H9 (cell line): Measurements from ENCODE around the gene IGFL4. TPM values are rescaled to one million over a fixed set of nuclear protein-coding genes. Genes with fewer than 3 reads are reported as not detected.
"Not testable (repeated sequence)": the region's sequence is repeated elsewhere in the genome, so short reads cannot be mapped to it uniquely, and the experiment has no call there.

Source experiments
- DNase-seq: peaks from one replicate; pipeline ENCODE4 v3.0.0-alpha.2; 2017
- H2AFZ ChIP-seq: one replicate; pipeline ENCODE4 v1.6.1; 2013; ENCODE audit warnings: mild to moderate bottlenecking, low read length, control low read depth, moderate library complexity
- H2AK5ac ChIP-seq: 2 replicates; pipeline ENCODE4 v1.6.1; 2013; ENCODE audit warnings: low read length, control low read depth, mixed read lengths; ENCODE audit not compliant: insufficient read length
- H2BK120ac ChIP-seq: one replicate; pipeline ENCODE4 v1.6.1; 2013; ENCODE audit warnings: low read depth, mild to moderate bottlenecking, low read length, control low read depth, inconsistent platforms; ENCODE audit not compliant: poor library complexity, severe bottlenecking
- H2BK12ac ChIP-seq: 2 replicates; pipeline ENCODE4 v1.6.1; 2013; ENCODE audit warnings: low read length, control low read depth, mixed read lengths, low read depth; ENCODE audit not compliant: insufficient read length
- H2BK15ac ChIP-seq: 2 replicates; pipeline ENCODE4 v1.6.1; 2013; ENCODE audit warnings: low read depth, low read length, control low read depth
- H2BK20ac ChIP-seq: one replicate; pipeline ENCODE4 v1.6.1; 2013; ENCODE audit warnings: low read depth, mild to moderate bottlenecking, low read length, control low read depth, inconsistent platforms; ENCODE audit not compliant: poor library complexity, severe bottlenecking
- H2BK5ac ChIP-seq: 2 replicates; pipeline ENCODE4 v1.6.1; 2013; ENCODE audit warnings: low read length, control low read depth, mixed read lengths; ENCODE audit not compliant: insufficient read length
- H3K14ac ChIP-seq: 2 replicates; pipeline ENCODE4 v1.6.1; 2013; ENCODE audit warnings: low read length, control low read depth; ENCODE audit not compliant: insufficient read depth
- H3K18ac ChIP-seq: 2 replicates; pipeline ENCODE4 v1.6.1; 2013; ENCODE audit warnings: low read depth, mild to moderate bottlenecking, mixed read lengths, low read length, control low read depth; ENCODE audit not compliant: insufficient read length
- H3K23ac ChIP-seq: 2 replicates; pipeline ENCODE4 v1.6.1; 2013; ENCODE audit warnings: low read length, control low read depth, mixed read lengths, low read depth; ENCODE audit not compliant: insufficient read length
- H3K23me2 ChIP-seq: 2 replicates; pipeline ENCODE4 v1.6.1; 2013; ENCODE audit warnings: low read depth, mild to moderate bottlenecking, mixed read lengths, low read length, control low read depth; ENCODE audit not compliant: insufficient read length, poor library complexity, severe bottlenecking
- H3K27ac ChIP-seq: 2 replicates; pipeline ENCODE4 v1.5.1; 2013; ENCODE audit warnings: low read length, control low read depth, mixed read lengths, low read depth; ENCODE audit not compliant: insufficient read length
- H3K27me3 ChIP-seq: 2 replicates; pipeline ENCODE4 v1.6.1; 2013; ENCODE audit warnings: low read length, control low read depth, inconsistent platforms; ENCODE audit not compliant: insufficient read depth
- H3K4ac ChIP-seq: 2 replicates; pipeline ENCODE4 v1.6.1; 2013; ENCODE audit warnings: low read depth, mild to moderate bottlenecking, control low read depth, inconsistent platforms, low read length, moderate library complexity
- H3K4me1 ChIP-seq: 2 replicates; pipeline ENCODE4 v1.6.1; 2013; ENCODE audit warnings: low read length, control low read depth, inconsistent platforms; ENCODE audit not compliant: insufficient read depth
- H3K4me2 ChIP-seq: 2 replicates; pipeline ENCODE4 v1.6.1; 2013; ENCODE audit warnings: low read length, control low read depth, mixed read lengths; ENCODE audit not compliant: insufficient read length, insufficient read depth
- H3K56ac ChIP-seq: 2 replicates; pipeline ENCODE4 v1.6.1; 2013; ENCODE audit warnings: low read depth, mild to moderate bottlenecking, mixed read lengths, low read length, control low read depth; ENCODE audit not compliant: insufficient read length
- H3K79me1 ChIP-seq: 2 replicates; pipeline ENCODE4 v1.6.1; 2013; ENCODE audit warnings: low read depth, mild to moderate bottlenecking, moderate library complexity, low read length, control low read depth, inconsistent platforms; ENCODE audit not compliant: insufficient read depth, poor library complexity, severe bottlenecking
- H3K79me2 ChIP-seq: 2 replicates; pipeline ENCODE4 v1.6.1; 2013; ENCODE audit warnings: low read length, control low read depth, inconsistent platforms; ENCODE audit not compliant: insufficient read depth
- H3K9ac ChIP-seq: 2 replicates; pipeline ENCODE4 v1.6.1; 2013; ENCODE audit warnings: low read length, control low read depth, mixed read lengths; ENCODE audit not compliant: insufficient read length; ENCODE audit errors: extremely low read depth
- H3K9me3 ChIP-seq: one replicate; pipeline ENCODE4 v1.6.1; 2013; ENCODE audit warnings: low read depth, low read length, inconsistent platforms; ENCODE audit not compliant: control insufficient read depth
- H3T11ph ChIP-seq: one replicate; pipeline ENCODE4 v1.6.1; 2013; ENCODE audit warnings: mild to moderate bottlenecking, low read length, control low read depth, inconsistent platforms
- H4K20me1 ChIP-seq: one replicate; pipeline ENCODE4 v1.6.1; 2013; ENCODE audit not compliant: control insufficient read depth, insufficient read length, insufficient read depth
- H4K5ac ChIP-seq: 2 replicates; pipeline ENCODE4 v1.6.1; 2013; ENCODE audit warnings: low read depth, mild to moderate bottlenecking, mixed read lengths, low read length, control low read depth; ENCODE audit not compliant: insufficient read length
- H4K8ac ChIP-seq: replicated peaks from 2 replicates; pipeline ENCODE4 v1.6.1; 2013; ENCODE audit warnings: low read length, control low read depth, mixed read lengths, low read depth; ENCODE audit not compliant: insufficient read length
- H4K91ac ChIP-seq: 2 replicates; pipeline ENCODE4 v1.6.1; 2013; ENCODE audit warnings: low read depth, mild to moderate bottlenecking, moderate library complexity, mixed read lengths, low read length, control low read depth; ENCODE audit not compliant: insufficient read length
- H3K27ac Mint-ChIP-seq, 3 experiments: 2 replicates in 2 of 3; 3 replicates in 1 of 3; pipeline ENCODE4 v1.8.0; 2020 to 2021; ENCODE audit warnings: mixed read lengths in 3 of 3, mild to moderate bottlenecking in 1 of 3, moderate library complexity in 1 of 3
- H3K27me3 Mint-ChIP-seq: 2 replicates; pipeline ENCODE4 v1.8.0; 2021; ENCODE audit warnings: low read depth, mild to moderate bottlenecking, moderate library complexity, mixed read lengths
- H3K36me3 Mint-ChIP-seq, 3 experiments: 2 replicates in 2 of 3; 3 replicates in 1 of 3; pipeline ENCODE4 v1.8.0; 2020 to 2021; ENCODE audit warnings: low read depth in 3 of 3, mixed read lengths in 3 of 3; ENCODE audit not compliant: insufficient read depth in 1 of 3
- H3K4me1 Mint-ChIP-seq, 2 experiments: 2 replicates each; pipeline ENCODE4 v1.8.0; 2020; ENCODE audit warnings: mixed read lengths in 2 of 2
- H3K4me3 Mint-ChIP-seq, 2 experiments: 2 replicates in 1 of 2; 3 replicates in 1 of 2; pipeline ENCODE4 v1.8.0; 2020 to 2021; ENCODE audit warnings: mild to moderate bottlenecking in 2 of 2, mixed read lengths in 2 of 2, moderate library complexity in 1 of 2
- H3K9me3 Mint-ChIP-seq, 2 experiments: 2 replicates in 1 of 2; 3 replicates in 1 of 2; pipeline ENCODE4 v1.8.0; 2020; ENCODE audit warnings: mild to moderate bottlenecking in 2 of 2, mixed read lengths in 2 of 2, moderate library complexity in 1 of 2
- CTCF ChIP-seq: fragments of 200-600 bp; sonication (generic); conservative IDR thresholded peaks from 3 replicates; pipeline ENCODE4 v1.8.0; 2021; ENCODE audit warnings: antibody characterized with exemption, mild to moderate bottlenecking
- WGBS: extraction: QIAGEN DNeasy Blood & Tissue Kit; methylation state at CpG from one replicate; pipeline ENCODE4 v1.1.7; 2013; ENCODE audit warnings: missing lambda C conversion rate, low lambda C conversion rate, mixed read lengths; ENCODE audit not compliant: insufficient read length; ENCODE audit errors: extremely low coverage; 5-methylcytosine and 5-hydroxymethylcytosine counted together
- total RNA-seq: library from RNA; stranded (reverse); gene quantifications from 2 replicates; pipeline ENCODE4 v1.2.1, GENCODE V29; 2021

The IGFL4 gene
- total RNA-seq, 1 experiment from 2014 or later = 0.33 TPM

GRCh38 chr19:46078573-46079332 is 38.0 kb upstream of the IGFL4 start:
- H3K27ac ChIP-seq, H2BK12ac ChIP-seq, H2BK20ac ChIP-seq, H2BK15ac ChIP-seq, H3K79me2 ChIP-seq, H3K4ac ChIP-seq, H3K9me3 Mint-ChIP-seq, H3T11ph ChIP-seq, H3K27me3 ChIP-seq, H3K4me1 ChIP-seq, H4K91ac ChIP-seq, H4K8ac ChIP-seq, H3K4me3 Mint-ChIP-seq, H4K20me1 ChIP-seq, H2BK5ac ChIP-seq, H3K27ac Mint-ChIP-seq, H3K56ac ChIP-seq, H2BK120ac ChIP-seq, H3K23ac ChIP-seq, H3K9ac ChIP-seq, H3K23me2 ChIP-seq, H2AFZ ChIP-seq, H3K36me3 Mint-ChIP-seq, H3K79me1 ChIP-seq, H3K14ac ChIP-seq, H3K9me3 ChIP-seq, H4K5ac ChIP-seq, H3K4me2 ChIP-seq, H3K18ac ChIP-seq, H2AK5ac ChIP-seq: not testable (repeated sequence)
- peaks cover 60% of the 10 kb centered on the region for H3K27me3 Mint-ChIP-seq
- peak; percentile 78 for TF ChIP-seq CTCF
- no CpG with 5 or more reads among the region's 71 CpGs for WGBS
- DNase-seq = peak; percentile 64
- peaks cover 9 to 14% of the 10 kb centered on the region in 2 experiments for H3K4me1 Mint-ChIP-seq
